WTC11 (cell line): ENCODE results near the gene SCUBE3. TPM values are rescaled to one million over a fixed set of nuclear protein-coding genes. Genes with fewer than 3 reads are reported as not detected.

Experiments used
- ATAC-seq: fragments of 200-7000 bp; cut with Tn5 transposase; 2 replicates; pipeline ENCODE4 v1.10.0; 2021; ENCODE audit warnings: mild to moderate bottlenecking, moderate library complexity
- CTCF ChIA-PET: fragments of 300-600 bp; sonication (Branson Sonifier 250); formaldehyde crosslinking; loops from one replicate; lab custom pipeline; 2021; ENCODE audit warnings: antibody characterized with exemption; lab: Charles Lee
- POLR2A ChIA-PET: fragments of 350-600 bp; sonication (Branson Sonifier 250); formaldehyde crosslinking; loops from one replicate; lab custom pipeline; 2021; ENCODE audit warnings: antibody characterized with exemption; lab: Charles Lee
- DNase-seq: peaks from one replicate; pipeline ENCODE4 v3.0.0; 2021; ENCODE audit warnings: low spot score
- H3K27ac Mint-ChIP-seq: 2 replicates; pipeline ENCODE4 v1.8.0; 2021; ENCODE audit warnings: mixed read lengths
- H3K27me3 Mint-ChIP-seq: 2 replicates; pipeline ENCODE4 v1.8.0; 2021; ENCODE audit warnings: low read depth, mild to moderate bottlenecking, moderate library complexity, mixed read lengths
- H3K36me3 Mint-ChIP-seq: 2 replicates; pipeline ENCODE4 v1.8.0; 2021; ENCODE audit warnings: mixed read lengths
- H3K4me1 Mint-ChIP-seq: 2 replicates; pipeline ENCODE4 v1.8.0; 2022; ENCODE audit warnings: mixed read lengths
- H3K4me3 Mint-ChIP-seq: 2 replicates; pipeline ENCODE4 v1.8.0; 2021; ENCODE audit warnings: mild to moderate bottlenecking, moderate library complexity, mixed read lengths
- H3K9me3 Mint-ChIP-seq: 2 replicates; pipeline ENCODE4 v1.8.0; 2021; ENCODE audit warnings: mixed read lengths
- ATF2 ChIP-seq: sonication (generic); formaldehyde crosslinking; IDR thresholded peaks from 2 replicates; pipeline ENCODE4 v1.8.1; 2022; ENCODE audit warnings: low read depth, missing genetic modification reagents, borderline replicate concordance
- CBFB ChIP-seq: sonication (generic); formaldehyde crosslinking; IDR thresholded peaks from 2 replicates; pipeline ENCODE4 v1.8.1; 2022; ENCODE audit warnings: mild to moderate bottlenecking, low read depth, missing genetic modification reagents
- EMX1 ChIP-seq: fragments of 250-450 bp; sonication (Bioruptor Pico); IDR thresholded peaks from 2 replicates; pipeline ENCODE4 v1.8.0; 2021; ENCODE audit warnings: mild to moderate bottlenecking
- GRHL2 ChIP-seq: fragments of 250-450 bp; sonication (Bioruptor Pico); IDR thresholded peaks from 2 replicates; pipeline ENCODE4 v1.8.0; 2022; ENCODE audit warnings: mild to moderate bottlenecking, moderate library complexity; ENCODE audit not compliant: insufficient replicate concordance, severe bottlenecking
- IRF1 ChIP-seq: sonication (generic); formaldehyde crosslinking; IDR thresholded peaks from 2 replicates; pipeline ENCODE4 v1.8.0; 2023; ENCODE audit warnings: missing genetic modification reagents
- NFE2L1 ChIP-seq: sonication (generic); formaldehyde crosslinking; IDR thresholded peaks from 2 replicates; pipeline ENCODE4 v1.8.1; 2023; ENCODE audit warnings: missing genetic modification reagents
- NR1H2 ChIP-seq: sonication (generic); formaldehyde crosslinking; IDR thresholded peaks from 2 replicates; pipeline ENCODE4 v1.9.0; 2021; ENCODE audit warnings: mild to moderate bottlenecking, moderate library complexity, missing genetic modification reagents
- NR2C2 ChIP-seq: sonication (generic); formaldehyde crosslinking; IDR thresholded peaks from 2 replicates; pipeline ENCODE4 v1.8.0; 2022; ENCODE audit warnings: mild to moderate bottlenecking, missing genetic modification reagents
- STAT6 ChIP-seq: sonication (generic); formaldehyde crosslinking; conservative IDR thresholded peaks from 2 replicates; pipeline ENCODE4 v1.8.1; 2023; ENCODE audit warnings: mild to moderate bottlenecking, low read depth, missing genetic modification reagents, moderate library complexity
- TCF7 ChIP-seq: sonication (generic); formaldehyde crosslinking; IDR thresholded peaks from 2 replicates; pipeline ENCODE4 v1.8.0; 2022; ENCODE audit warnings: mild to moderate bottlenecking, low read depth, missing genetic modification reagents, moderate library complexity
- USF1 ChIP-seq: sonication (generic); formaldehyde crosslinking; IDR thresholded peaks from 2 replicates; pipeline ENCODE4 v1.8.0; 2022; ENCODE audit warnings: mild to moderate bottlenecking, missing genetic modification reagents
- ZMAT4 ChIP-seq: fragments of 250-450 bp; sonication (Bioruptor Pico); IDR thresholded peaks from 2 replicates; pipeline ENCODE4 v1.9.0; 2021; ENCODE audit warnings: mild to moderate bottlenecking
- ZNF219 ChIP-seq: sonication (generic); formaldehyde crosslinking; IDR thresholded peaks from 2 replicates; pipeline ENCODE4 v1.8.0; 2023; ENCODE audit warnings: missing genetic modification reagents, mild to moderate bottlenecking, borderline replicate concordance
- ZNF263 ChIP-seq: sonication (generic); formaldehyde crosslinking; IDR thresholded peaks from 2 replicates; pipeline ENCODE4 v1.8.1; 2022; ENCODE audit warnings: low read depth, mild to moderate bottlenecking, moderate library complexity, missing genetic modification reagents
- ZNF281 ChIP-seq: sonication (generic); formaldehyde crosslinking; IDR thresholded peaks from 2 replicates; pipeline ENCODE4 v1.8.0; 2023; ENCODE audit warnings: mild to moderate bottlenecking, missing genetic modification reagents
- ZNF425 ChIP-seq: fragments of 250-450 bp; sonication (Bioruptor Pico); conservative IDR thresholded peaks from 2 replicates; pipeline ENCODE4 v1.9.0; 2021; ENCODE audit warnings: mild to moderate bottlenecking
- total RNA-seq: library from RNA; stranded (reverse); gene quantifications from 3 replicates; pipeline ENCODE4 v1.2.3, GENCODE V29; 2021

Gene SCUBE3
- total RNA-seq, 1 experiment from 2014 or later: 2.1 TPM

GRCh38 chr6:35170166-35170565, 43.6 kb upstream of the SCUBE3 start:
- peaks cover 3% of the 10 kb centered on the region; the same call in 1 of the 2 replicates for H3K27me3 Mint-ChIP-seq
- no peak for TF ChIP-seq TCF7 (CRISPR knock-in tag)
- TF ChIP-seq ZNF281: no peak
- no peak for ATAC-seq
- ChIA-PET CTCF (no interaction called here), POLR2A (no interaction called here)
- DNase-seq: no peak
- peaks cover 16% of the 10 kb centered on the region for H3K9me3 Mint-ChIP-seq
- peaks cover 19% of the 10 kb centered on the region for H3K4me1 Mint-ChIP-seq
- no peak overlapping the region for H3K27ac Mint-ChIP-seq
- H3K4me3 Mint-ChIP-seq: no peak overlapping the region
- H3K36me3 Mint-ChIP-seq: no peaks in the 10 kb centered on the region; the same call in 1 of the 2 replicates

- ChIA-PET CTCF (interaction anchor here (1.1 to 3.6 kb wide), 2 partner anchors 23 to 70 kb away, joined by 3 to 23 read pairs; no protein-coding TSS in a partner anchor), POLR2A (no interaction called here)
- Mint-ChIP-seq H3K9me3 (peaks cover 16% of the 10 kb centered on the region), H3K27me3 (peaks cover 3% of the 10 kb centered on the region; the same call in 1 of the 2 replicates), H3K4me1 (peaks cover 12% of the 10 kb centered on the region), H3K27ac (no peak overlapping the region), H3K36me3 (no peaks in the 10 kb centered on the region; the same call in 1 of the 2 replicates), H3K4me3 (no peak overlapping the region)
- ATAC-seq (no peak), DNase-seq (no peak)
- no peak for TF ChIP-seq NFE2L1 (CRISPR knock-in tag)
- TF ChIP-seq IRF1 (CRISPR knock-in tag): no peak
- TF ChIP-seq ZNF219 (CRISPR knock-in tag): no peak
- TF ChIP-seq GRHL2: no peak
- no peak for TF ChIP-seq ZNF263 (CRISPR knock-in tag)
- TF ChIP-seq ATF2: no peak
- TF ChIP-seq NR1H2 (CRISPR knock-in tag): no peak
- TF ChIP-seq ZNF425: no peak
- no peak for TF ChIP-seq USF1
- TF ChIP-seq CBFB: no peak
- TF ChIP-seq NR2C2: no peak
- no peak for TF ChIP-seq EMX1 (CRISPR knock-in tag)
- no peak for TF ChIP-seq ZMAT4 (CRISPR knock-in tag)
- TF ChIP-seq TCF7 (CRISPR knock-in tag): no peak
- no peak for TF ChIP-seq STAT6 (CRISPR knock-in tag)
These were observed 42.9 kb upstream of the SCUBE3 start for GRCh38 chr6:35170891-35171290.
